MM.1S (cell line): Measurements from ENCODE around the gene DOLPP1.

Experiments
- DNase-seq: peaks from one replicate; pipeline ENCODE4 v3.0.0-alpha.2; 2015
- H2AFZ ChIP-seq: fragments of 300-600 bp; sonication (generic); 2 replicates; pipeline ENCODE4 v1.6.0; 2016; ENCODE audit warnings: antibody characterized with exemption, low read length
- H3F3A ChIP-seq: fragments of 300-600 bp; sonication (generic); 2 replicates; pipeline ENCODE4 v1.6.1; 2016; ENCODE audit warnings: mild to moderate bottlenecking, antibody characterized with exemption, low read length, moderate library complexity, mixed read lengths; ENCODE audit not compliant: insufficient read depth
- H3K27ac ChIP-seq: fragments of 300-600 bp; sonication (generic); 2 replicates; pipeline ENCODE4 v1.5.1; 2016; ENCODE audit warnings: mild to moderate bottlenecking, low read length
- H3K27me3 ChIP-seq: fragments of 300-600 bp; sonication (generic); replicated peaks from 2 replicates; pipeline ENCODE4 v1.6.0; 2016; ENCODE audit warnings: low read length; ENCODE audit not compliant: insufficient read depth
- H3K36me3 ChIP-seq: fragments of 300-600 bp; sonication (generic); replicated peaks from 2 replicates; pipeline ENCODE4 v1.6.1; 2016; ENCODE audit warnings: mild to moderate bottlenecking, low read length, mixed read lengths; ENCODE audit not compliant: insufficient read depth
- H3K4me1 ChIP-seq: fragments of 300-600 bp; sonication (generic); 2 replicates; pipeline ENCODE4 v1.6.1; 2016; ENCODE audit warnings: low read length, mixed read lengths
- H3K4me2 ChIP-seq: fragments of 300-600 bp; sonication (generic); 2 replicates; pipeline ENCODE4 v1.6.0; 2016; ENCODE audit warnings: low read depth, low read length
- H3K4me3 ChIP-seq: fragments of 300-600 bp; sonication (generic); 2 replicates; pipeline ENCODE4 v1.5.1; 2016; ENCODE audit warnings: low read length, mixed read lengths
- H3K79me2 ChIP-seq: fragments of 300-600 bp; sonication (generic); 2 replicates; pipeline ENCODE4 v1.6.1; 2016; ENCODE audit warnings: mixed run types, low read length, mixed read lengths
- H3K9ac ChIP-seq: fragments of 300-600 bp; sonication (generic); 2 replicates; pipeline ENCODE4 v1.6.1; 2016; ENCODE audit warnings: low read length, mixed read lengths
- H3K9me2 ChIP-seq: fragments of 300-600 bp; sonication (generic); replicated peaks from 2 replicates; pipeline ENCODE4 v1.6.1; 2016; ENCODE audit warnings: mild to moderate bottlenecking, low read length, mixed read lengths; ENCODE audit not compliant: insufficient read depth
- H3K9me3 ChIP-seq: fragments of 300-600 bp; sonication (generic); replicated peaks from 2 replicates; pipeline ENCODE4 v1.6.1; 2016; ENCODE audit warnings: mild to moderate bottlenecking, low read length, mixed read lengths; ENCODE audit not compliant: insufficient read depth
- H4K20me1 ChIP-seq: fragments of 300-600 bp; sonication (generic); 2 replicates; pipeline ENCODE4 v1.6.1; 2016; ENCODE audit warnings: mild to moderate bottlenecking, low read length, moderate library complexity, mixed read lengths; ENCODE audit not compliant: insufficient read depth
- EZH2 ChIP-seq: fragments of 300-600 bp; sonication (generic); optimal IDR thresholded peaks from 2 replicates; pipeline ENCODE3; 2017; ENCODE audit warnings: low read depth, mild to moderate bottlenecking, antibody characterized with exemption, low read length, mixed read lengths
- EZH2phosphoT487 ChIP-seq: fragments of 300-600 bp; sonication (generic); IDR thresholded peaks from 2 replicates; pipeline ENCODE4 v1.6.1; 2018; ENCODE audit warnings: antibody characterized with exemption, low read length
- TF ChIP-seq, protein P1 (sequence below): fragments of 300-600 bp; sonication (generic); IDR thresholded peaks from 2 replicates; pipeline ENCODE4 v1.5.1; 2016; ENCODE audit warnings: antibody characterized with exemption, low read length, mixed read lengths

DOLPP1 gene

GRCh38 chr9:129069862-129070641 is 10.9 kb upstream of the DOLPP1 start:
- TF ChIP-seq, protein P1, sequence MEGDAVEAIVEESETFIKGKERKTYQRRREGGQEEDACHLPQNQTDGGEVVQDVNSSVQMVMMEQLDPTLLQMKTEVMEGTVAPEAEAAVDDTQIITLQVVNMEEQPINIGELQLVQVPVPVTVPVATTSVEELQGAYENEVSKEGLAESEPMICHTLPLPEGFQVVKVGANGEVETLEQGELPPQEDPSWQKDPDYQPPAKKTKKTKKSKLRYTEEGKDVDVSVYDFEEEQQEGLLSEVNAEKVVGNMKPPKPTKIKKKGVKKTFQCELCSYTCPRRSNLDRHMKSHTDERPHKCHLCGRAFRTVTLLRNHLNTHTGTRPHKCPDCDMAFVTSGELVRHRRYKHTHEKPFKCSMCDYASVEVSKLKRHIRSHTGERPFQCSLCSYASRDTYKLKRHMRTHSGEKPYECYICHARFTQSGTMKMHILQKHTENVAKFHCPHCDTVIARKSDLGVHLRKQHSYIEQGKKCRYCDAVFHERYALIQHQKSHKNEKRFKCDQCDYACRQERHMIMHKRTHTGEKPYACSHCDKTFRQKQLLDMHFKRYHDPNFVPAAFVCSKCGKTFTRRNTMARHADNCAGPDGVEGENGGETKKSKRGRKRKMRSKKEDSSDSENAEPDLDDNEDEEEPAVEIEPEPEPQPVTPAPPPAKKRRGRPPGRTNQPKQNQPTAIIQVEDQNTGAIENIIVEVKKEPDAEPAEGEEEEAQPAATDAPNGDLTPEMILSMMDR, result no peak
- no peak for TF ChIP-seq EZH2phosphoT487
- TF ChIP-seq EZH2, result no peak
- no peak overlapping the region for H3K4me3 ChIP-seq
- no peaks in the 10 kb centered on the region for H3K9me2 ChIP-seq
- no peak overlapping the region for H3K9ac ChIP-seq
- no peak overlapping the region for H3K27ac ChIP-seq
- no peaks in the 10 kb centered on the region for H3K36me3 ChIP-seq
- H2AFZ ChIP-seq, result no peak overlapping the region
- no peaks in the 10 kb centered on the region for H3K27me3 ChIP-seq
- no peaks in the 10 kb centered on the region for H4K20me1 ChIP-seq
- no peaks in the 10 kb centered on the region for H3K9me3 ChIP-seq
- H3K4me1 ChIP-seq, result no peaks in the 10 kb centered on the region
- no peak overlapping the region for H3K4me2 ChIP-seq
- no peaks in the 10 kb centered on the region for H3K79me2 ChIP-seq
- no peaks in the 10 kb centered on the region for H3F3A ChIP-seq
- no peak for DNase-seq

DNA sequence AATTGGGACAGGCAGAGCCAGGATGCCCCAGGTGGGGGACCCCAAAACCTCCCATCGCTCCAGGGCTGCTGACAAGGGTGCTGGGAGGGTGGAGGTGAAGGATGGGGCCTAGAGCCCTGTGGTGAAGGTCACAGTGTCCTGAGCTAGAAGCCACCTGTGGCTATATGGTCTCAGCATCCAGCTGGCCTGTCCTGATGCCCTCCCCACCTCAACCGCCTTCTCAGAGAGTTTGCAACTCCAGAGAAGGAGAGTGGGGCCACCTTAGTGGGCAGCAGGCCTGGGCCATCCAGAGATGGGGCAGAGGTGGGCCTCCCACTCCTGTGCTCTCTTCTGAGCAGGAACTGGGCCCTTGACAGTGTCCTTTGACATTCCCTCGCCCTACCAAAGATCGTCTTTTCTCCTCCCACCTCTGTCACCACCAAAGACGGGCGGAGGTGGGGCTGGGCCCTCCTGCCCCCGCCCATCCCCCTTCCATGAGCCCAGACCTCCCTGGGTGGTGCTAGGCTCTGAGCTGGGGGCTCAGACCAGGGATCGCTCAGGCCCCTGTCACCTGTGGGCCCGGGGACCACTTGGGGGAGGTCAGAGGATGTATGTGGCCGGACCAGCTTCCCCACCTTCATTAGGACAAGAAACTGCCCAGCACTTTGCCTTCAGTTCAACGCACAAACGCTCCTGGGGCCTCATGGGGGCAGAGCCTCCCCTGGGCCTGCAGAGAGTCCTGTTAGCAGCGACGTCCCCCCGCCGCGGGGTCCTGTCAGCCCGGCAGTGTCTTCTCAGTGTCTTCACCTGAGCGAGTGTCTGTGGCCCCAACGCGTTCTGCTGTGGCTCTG is 10.0 kb upstream of the DOLPP1 start:
- Histone ChIP-seq H3K9ac (no peak overlapping the region), H3K4me2 (no peak overlapping the region), H3K79me2 (no peaks in the 10 kb centered on the region), H3K36me3 (no peaks in the 10 kb centered on the region), H3K27me3 (no peaks in the 10 kb centered on the region), H4K20me1 (no peaks in the 10 kb centered on the region), H3K27ac (no peak overlapping the region), H3K9me2 (no peaks in the 10 kb centered on the region), H3K4me3 (no peak overlapping the region), H3F3A (no peaks in the 10 kb centered on the region), H3K4me1 (no peaks in the 10 kb centered on the region), H3K9me3 (no peaks in the 10 kb centered on the region), H2AFZ (no peak overlapping the region)
- no peak for DNase-seq
- TF ChIP-seq EZH2, result no peak
- TF ChIP-seq EZH2phosphoT487, result no peak
- TF ChIP-seq, protein P1, result no peak

DNA sequence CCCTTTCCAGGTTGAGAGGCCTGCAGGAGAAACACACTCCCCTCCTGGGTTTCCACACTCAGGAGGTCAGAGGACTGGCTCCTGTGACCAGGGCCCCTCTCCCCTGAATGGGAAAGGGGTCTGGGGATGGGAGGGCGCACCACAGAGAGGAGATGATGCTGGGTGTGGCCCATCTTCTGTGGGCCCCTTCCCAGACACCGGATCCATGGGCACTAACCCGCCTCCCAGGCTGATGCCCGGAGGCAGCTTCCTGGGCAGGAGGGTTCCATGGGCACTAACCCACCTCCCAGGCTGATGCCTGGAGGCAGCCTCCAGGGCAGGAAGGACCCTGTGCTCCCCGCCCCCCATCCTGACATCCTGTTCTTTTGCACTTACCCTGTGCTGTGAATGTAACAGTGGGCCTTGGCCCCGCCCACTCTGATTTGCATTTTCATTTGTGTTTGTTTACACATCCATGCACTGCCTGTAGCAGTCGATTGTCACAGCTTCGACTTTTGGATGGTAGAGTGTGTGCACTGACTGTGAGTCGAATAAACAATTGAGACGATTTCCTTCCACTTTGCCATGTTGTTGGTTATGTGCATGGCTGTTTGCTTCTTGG is 9.3 kb upstream of the DOLPP1 start:
- no peak overlapping the region for H3K9ac ChIP-seq
- no peaks in the 10 kb centered on the region for H3K79me2 ChIP-seq
- H3K27me3 ChIP-seq, result no peaks in the 10 kb centered on the region
- H3K4me2 ChIP-seq, result no peak overlapping the region
- H3K27ac ChIP-seq, result no peak overlapping the region
- H2AFZ ChIP-seq, result no peak overlapping the region
- H3K4me1 ChIP-seq, result no peaks in the 10 kb centered on the region
- H3K9me2 ChIP-seq, result no peaks in the 10 kb centered on the region
- H3F3A ChIP-seq, result no peaks in the 10 kb centered on the region
- no peak for DNase-seq
- no peaks in the 10 kb centered on the region for H3K36me3 ChIP-seq
- H4K20me1 ChIP-seq, result no peaks in the 10 kb centered on the region
- H3K4me3 ChIP-seq, result no peak overlapping the region
- H3K9me3 ChIP-seq, result no peaks in the 10 kb centered on the region
- TF ChIP-seq, protein P1, result no peak
- TF ChIP-seq EZH2, result no peak
- no peak for TF ChIP-seq EZH2phosphoT487
